ENCODE measurements around the gene PACS1. TPM values are rescaled to one million over a fixed set of nuclear protein-coding genes. Genes with fewer than 3 reads are reported as not detected.
A peak's percentile ranks its signal among the peaks of the same experiment; 100 is the strongest.
"Not testable (repeated sequence)": the region's sequence is repeated elsewhere in the genome, so short reads cannot be mapped to it uniquely, and the experiment has no call there.

Gene PACS1
- total and polyA plus RNA-seq, 4 experiments from 2014 or later, result 13.7 to 262 (median 177) TPM

DNA sequence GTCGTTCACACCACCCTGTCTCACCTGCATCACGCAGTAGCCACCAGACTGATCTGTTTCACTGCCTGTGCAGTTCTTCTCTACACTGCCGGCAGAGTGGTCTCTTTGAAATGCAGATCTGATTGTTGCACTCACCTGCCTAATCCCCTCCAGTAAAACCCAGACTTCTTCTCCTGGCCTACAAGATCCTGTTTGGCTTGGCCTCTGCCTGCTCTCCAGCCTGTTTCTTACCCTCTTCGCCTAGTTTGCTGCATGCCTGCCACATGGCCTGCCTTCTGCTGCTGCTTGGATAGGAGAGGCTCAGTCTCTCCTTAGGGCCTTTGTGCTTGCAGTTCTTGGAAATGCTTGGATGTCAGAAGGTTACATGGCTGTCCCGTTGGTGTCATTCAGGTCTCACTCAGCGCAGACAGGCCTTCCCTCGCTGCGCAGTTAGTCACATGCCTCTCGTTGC, 42.0 kb downstream of the PACS1 start:
- intact Hi-C loops (cut with micrococcal nuclease), result no loop called here
- Histone ChIP-seq H3K36me3 (ENCODE audit: insufficient read depth, low read length) (peaks cover 2% of the 10 kb centered on the region), H3K4me3 (ENCODE audit: low read length in 2 of 2) (no peak overlapping the region), H3K27me3 (ENCODE audit: insufficient read depth, low read length) (no peaks in the 10 kb centered on the region), H3K4me1 (ENCODE audit: insufficient read depth, low read length) (peaks cover 99% of the 10 kb centered on the region), H3K27ac (ENCODE audit: low read depth, low read length) (no peak overlapping the region), H3K9me3 (ENCODE audit: control insufficient read depth in 1 of 2, low read length in 2 of 2) (no peaks in the 10 kb centered on the region)
- H3K4me3 Mint-ChIP-seq, result peak overlapping the region in 7 of 8 donors; percentile 15 to 79 (median 43)
- ChIA-PET POLR2A (ENCODE audit: partially characterized antibody) (interaction anchor here (1.1 to 1.9 kb wide), 2 partner anchors 10 to 41 kb away, joined by 4 to 11 read pairs; partner anchors contain the start of gene PACS1), CTCF (ENCODE audit: partially characterized antibody) (interaction anchor here (1.2 to 1.4 kb wide), 2 partner anchors 14 to 43 kb away, joined by 3 to 4 read pairs; no protein-coding TSS in a partner anchor)
- no peaks in the 10 kb centered on the region for H3K9me3 Mint-ChIP-seq
- H3K4me1 Mint-ChIP-seq, result peaks cover 71 to 97% (median 80%) of the 10 kb centered on the region in 4 donors
- no peak for DNase-seq
- H3K27me3 Mint-ChIP-seq, result no peaks in the 10 kb centered on the region
- H3K27ac Mint-ChIP-seq, result peak overlapping the region; percentile 65 to 96 (median 90)
- H3K36me3 Mint-ChIP-seq, result peaks cover 13 to 20% of the 10 kb centered on the region in 2 donors

- peak overlapping the region; percentile 84 to 96 (median 90) for H3K27ac Mint-ChIP-seq
- Histone ChIP-seq H3K27ac (ENCODE audit: low read depth, low read length) (peak overlapping the region; percentile 49), H3K4me3 (ENCODE audit: low read length in 2 of 2) (no peak overlapping the region), H3K27me3 (ENCODE audit: insufficient read depth, low read length) (no peaks in the 10 kb centered on the region), H3K9me3 (ENCODE audit: control insufficient read depth in 1 of 2, low read length in 2 of 2) (no peaks in the 10 kb centered on the region), H3K4me1 (ENCODE audit: insufficient read depth, low read length) (peaks cover 99% of the 10 kb centered on the region), H3K36me3 (ENCODE audit: insufficient read depth, low read length) (no peaks in the 10 kb centered on the region)
- peak overlapping the region; percentile 48 to 85 (median 70) for H3K4me3 Mint-ChIP-seq
- H3K27me3 Mint-ChIP-seq, result no peaks in the 10 kb centered on the region
- intact Hi-C loops (cut with micrococcal nuclease), result no loop called here
- ChIA-PET POLR2A (ENCODE audit: partially characterized antibody) (interaction anchor here (7.9 to 10.3 kb wide), 3 partner anchors 12 to 43 kb away, joined by 90 to 185 read pairs (median 128); partner anchors contain the start of gene PACS1), CTCF (ENCODE audit: partially characterized antibody) (interaction anchor here (1.4 to 14.8 kb wide), 2 partner anchors 13 to 43 kb away, joined by 3 to 231 read pairs; partner anchors contain the start of gene PACS1)
- peaks cover 7 to 14% of the 10 kb centered on the region in 2 donors for H3K36me3 Mint-ChIP-seq
- no peaks in the 10 kb centered on the region for H3K9me3 Mint-ChIP-seq
- peaks cover 69 to 97% (median 79%) of the 10 kb centered on the region in 4 donors for H3K4me1 Mint-ChIP-seq
- DNase-seq, result no peak
Measured at GRCh38 chr11:66112601-66113499, 42.8 kb downstream of the PACS1 start.

GRCh38 chr11:66114957-66115356, 44.9 kb downstream of the PACS1 start:
- Histone ChIP-seq H3K4me3 (ENCODE audit: low read length in 2 of 2) (peak overlapping the region in 1 of 2 donors; percentile 44), H3K4me1 (ENCODE audit: insufficient read depth, low read length) (peaks cover 99% of the 10 kb centered on the region), H3K27ac (ENCODE audit: low read depth, low read length) (peak overlapping the region; percentile 51)
- peak overlapping the region; percentile 22 to 89 (median 78) for H3K4me3 Mint-ChIP-seq
- intact Hi-C loops (cut with micrococcal nuclease), result loop anchor here (1.0 to 5.0 kb wide), 3 partner anchors 11 to 33 kb away; no protein-coding TSS in a partner anchor
- H3K4me1 Mint-ChIP-seq, result peaks cover 65 to 97% (median 79%) of the 10 kb centered on the region in 4 donors
- not testable (repeated sequence) for H3K27me3 Mint-ChIP-seq; DNase-seq; H3K36me3 Mint-ChIP-seq; H3K27me3 ChIP-seq (ENCODE audit: insufficient read depth, low read length); H3K36me3 ChIP-seq (ENCODE audit: insufficient read depth, low read length); H3K9me3 ChIP-seq (ENCODE audit: control insufficient read depth in 1 of 2, low read length in 2 of 2); H3K9me3 Mint-ChIP-seq
- POLR2A ChIA-PET (ENCODE audit: partially characterized antibody), result interaction anchor here (0.7 to 10.3 kb wide), 9 partner anchors 7 to 112 kb away, joined by 3 to 185 read pairs (median 8); partner anchors contain the start of genes BANF1, PACS1 and SF3B2
- H3K27ac Mint-ChIP-seq, result peak overlapping the region; percentile 69 to 96 (median 86)
- CTCF ChIA-PET (ENCODE audit: partially characterized antibody), result interaction anchor here (1.2 to 14.8 kb wide), 7 partner anchors 12 to 45 kb away, joined by 5 to 231 read pairs (median 21); partner anchors contain the start of gene PACS1

DNA sequence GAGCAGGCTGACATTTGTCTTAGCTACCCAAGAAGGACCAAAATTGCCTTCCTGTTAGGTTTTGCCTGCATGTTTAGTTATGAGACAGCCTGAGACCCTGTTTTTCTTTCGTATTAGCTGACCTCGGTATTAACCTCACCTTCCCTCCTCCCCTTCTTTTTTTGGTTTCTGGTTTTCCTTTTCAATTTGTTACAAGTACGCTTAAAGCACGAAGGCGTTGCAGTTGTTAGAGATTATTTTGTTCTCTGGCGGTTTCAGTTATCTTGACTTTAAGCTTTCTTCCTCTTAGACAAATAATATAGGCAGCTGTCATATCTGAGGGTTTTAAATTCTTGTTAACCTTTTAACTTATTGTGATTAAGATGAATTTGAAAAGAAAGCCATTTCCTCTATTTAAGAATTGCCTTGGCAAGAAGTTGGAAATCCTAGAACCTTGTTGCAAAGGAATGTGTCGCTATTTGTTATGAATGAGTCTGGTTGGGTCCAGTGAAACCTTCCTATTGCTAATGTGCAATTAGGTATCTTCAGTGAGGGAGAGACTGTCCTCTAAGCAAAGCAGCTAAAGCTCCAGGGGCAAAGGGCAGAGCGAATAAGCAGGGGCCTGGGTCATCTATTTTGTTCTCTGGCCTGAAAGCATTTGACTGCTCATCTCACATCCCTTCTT, 45.7 kb downstream of the PACS1 start:
- peak overlapping the region; percentile 51 for H3K27ac ChIP-seq (ENCODE audit: low read depth, low read length)

DNA sequence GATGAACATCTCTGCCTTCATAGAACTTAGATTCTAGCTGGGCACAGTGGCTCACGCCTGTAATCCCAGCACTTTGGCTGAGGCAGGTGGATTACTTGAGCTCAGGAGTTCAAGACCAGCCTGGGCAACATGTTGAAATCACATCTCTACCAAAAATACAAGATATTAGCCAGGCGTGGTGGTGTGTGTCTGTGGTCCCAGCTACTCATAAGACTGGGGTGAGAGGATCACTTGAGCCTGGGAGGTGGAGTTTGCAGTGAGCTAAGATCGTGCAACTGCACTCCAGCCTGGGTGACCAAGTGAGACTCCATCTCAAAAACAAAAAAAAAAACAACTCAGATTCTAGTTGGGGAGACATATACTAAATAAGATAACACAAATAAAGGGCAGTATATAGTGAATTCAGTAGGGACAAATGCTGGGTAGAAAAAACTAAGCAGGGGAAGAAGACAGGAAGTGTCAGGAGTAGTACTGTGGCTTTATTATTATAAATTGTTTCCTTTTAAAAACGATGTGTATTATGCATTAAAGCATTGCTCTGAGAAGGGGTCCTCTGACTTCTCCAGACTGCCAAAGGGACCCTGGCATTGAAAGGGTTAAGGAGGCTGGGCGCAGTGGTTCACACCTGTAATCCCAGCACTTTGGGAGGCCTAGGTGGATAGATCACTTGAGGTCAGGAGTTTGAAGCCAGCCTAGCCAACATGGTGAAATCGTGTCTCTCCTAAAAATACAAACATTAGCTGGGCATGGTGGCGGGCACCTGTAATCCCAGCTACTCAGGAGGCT, 46.7 kb downstream of the PACS1 start:
- peak overlapping the region; percentile 51 for H3K27ac ChIP-seq (ENCODE audit: low read depth, low read length)
- Mint-ChIP-seq H3K4me3 (peak overlapping the region; percentile 22 to 89 (median 78)), H3K4me1 (peaks cover 69 to 100% (median 85%) of the 10 kb centered on the region in 4 donors), H3K27me3 (no peaks in the 10 kb centered on the region), H3K27ac (peak overlapping the region; percentile 38 to 96 (median 86)), H3K9me3 (no peaks in the 10 kb centered on the region), H3K36me3 (peaks cover 2 to 4% of the 10 kb centered on the region in 2 donors)
- no peaks in the 10 kb centered on the region for H3K36me3 ChIP-seq (ENCODE audit: insufficient read depth, low read length)
- ChIA-PET POLR2A (ENCODE audit: partially characterized antibody) (interaction anchor here (0.8 to 10.3 kb wide), 10 partner anchors 9 to 478 kb away, joined by 3 to 185 read pairs (median 6); partner anchors contain the start of genes BRMS1, CCDC85B, PACS1 and SF3B2), CTCF (ENCODE audit: partially characterized antibody) (interaction anchor here (0.7 to 14.8 kb wide), 12 partner anchors 9 to 59 kb away, joined by 3 to 231 read pairs (median 8); partner anchors contain the start of gene PACS1)
- no peak for DNase-seq
- H3K4me1 ChIP-seq (ENCODE audit: insufficient read depth, low read length), result peaks cover 100% of the 10 kb centered on the region
- intact Hi-C loops (cut with micrococcal nuclease), result loop anchor here (5.0 kb wide), 1 partner anchor 34 kb away; no protein-coding TSS in a partner anchor
- peak overlapping the region; percentile 5 to 44 for H3K4me3 ChIP-seq (ENCODE audit: low read length in 2 of 2)
- H3K27me3 ChIP-seq (ENCODE audit: insufficient read depth, low read length), result no peaks in the 10 kb centered on the region
- H3K9me3 ChIP-seq (ENCODE audit: control insufficient read depth in 1 of 2, low read length in 2 of 2), result no peaks in the 10 kb centered on the region

More for the DNA sequence above, 45.7 kb downstream of the PACS1 start:
- CTCF ChIA-PET (ENCODE audit: partially characterized antibody), result interaction anchor here (0.8 to 14.8 kb wide), 12 partner anchors 8 to 58 kb away, joined by 3 to 231 read pairs (median 8); partner anchors contain the start of gene PACS1
- Mint-ChIP-seq H3K4me1 (peaks cover 67 to 100% (median 82%) of the 10 kb centered on the region in 4 donors), H3K27ac (peak overlapping the region; percentile 38 to 96 (median 86)), H3K36me3 (peaks cover 0 to 7% of the 10 kb centered on the region in 2 donors), H3K27me3 (no peaks in the 10 kb centered on the region), H3K4me3 (peak overlapping the region; percentile 22 to 89 (median 78)), H3K9me3 (no peaks in the 10 kb centered on the region)
- POLR2A ChIA-PET (ENCODE audit: partially characterized antibody), result interaction anchor here (0.5 to 10.3 kb wide), 17 partner anchors 8 to 477 kb away, joined by 3 to 185 read pairs (median 4); partner anchors contain the start of genes BANF1, BRMS1, CCDC85B and PACS1
- H3K36me3 ChIP-seq (ENCODE audit: insufficient read depth, low read length), result no peaks in the 10 kb centered on the region
- no peaks in the 10 kb centered on the region for H3K27me3 ChIP-seq (ENCODE audit: insufficient read depth, low read length)
- H3K9me3 ChIP-seq (ENCODE audit: control insufficient read depth in 1 of 2, low read length in 2 of 2), result no peaks in the 10 kb centered on the region
- intact Hi-C loops (cut with micrococcal nuclease), result loop anchor here (1.0 to 5.0 kb wide), 3 partner anchors 11 to 33 kb away; no protein-coding TSS in a partner anchor
- DNase-seq, result peak; percentile 54 to 79 (median 74)
- H3K4me1 ChIP-seq (ENCODE audit: insufficient read depth, low read length), result peaks cover 100% of the 10 kb centered on the region
- H3K4me3 ChIP-seq (ENCODE audit: low read length in 2 of 2), result peak overlapping the region; percentile 5 to 44

DNA sequence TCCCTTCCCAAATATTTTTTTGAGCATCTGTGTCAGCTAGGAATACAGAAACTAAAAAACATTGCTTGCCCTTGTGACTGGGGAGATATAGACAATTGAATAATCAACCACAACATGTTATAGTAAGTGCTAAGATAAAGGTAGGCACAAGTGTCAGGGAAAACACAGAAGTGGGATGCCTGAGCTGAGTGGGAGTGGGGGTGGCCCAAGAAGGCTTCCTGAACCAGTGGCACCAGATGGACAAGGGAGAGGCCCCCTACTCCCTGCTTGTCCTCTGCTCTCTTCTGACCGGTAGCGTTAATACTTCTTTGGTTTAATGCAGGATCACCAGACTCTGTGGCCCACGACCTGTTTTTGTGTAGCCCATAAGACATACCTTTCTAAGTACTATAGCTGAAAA, 48.8 kb downstream of the PACS1 start:
- ChIA-PET CTCF (ENCODE audit: partially characterized antibody) (interaction anchor here (0.6 to 14.8 kb wide), 11 partner anchors 8 to 1554 kb away, joined by 3 to 231 read pairs (median 3); partner anchors contain the start of gene PACS1), POLR2A (ENCODE audit: partially characterized antibody) (interaction anchor here (0.7 to 10.3 kb wide), 6 partner anchors 8 to 49 kb away, joined by 3 to 185 read pairs (median 48); partner anchors contain the start of gene PACS1)
- intact Hi-C loops (cut with micrococcal nuclease), result loop anchor here (5.0 kb wide), 1 partner anchor 37 kb away; no protein-coding TSS in a partner anchor
- DNase-seq, result no peak
- Mint-ChIP-seq H3K27me3 (no peaks in the 10 kb centered on the region), H3K27ac (peak overlapping the region; percentile 73 to 85 (median 82)), H3K4me3 (peak overlapping the region in 6 of 8 donors; percentile 13 to 80 (median 48)), H3K36me3 (peaks cover 0 to 6% of the 10 kb centered on the region in 2 donors), H3K4me1 (peaks cover 62 to 94% (median 78%) of the 10 kb centered on the region in 4 donors), H3K9me3 (no peaks in the 10 kb centered on the region)
- Histone ChIP-seq H3K27ac (ENCODE audit: low read depth, low read length) (no peak overlapping the region), H3K36me3 (ENCODE audit: insufficient read depth, low read length) (no peaks in the 10 kb centered on the region), H3K4me1 (ENCODE audit: insufficient read depth, low read length) (peaks cover 90% of the 10 kb centered on the region), H3K27me3 (ENCODE audit: insufficient read depth, low read length) (no peaks in the 10 kb centered on the region), H3K4me3 (ENCODE audit: low read length in 2 of 2) (no peak overlapping the region), H3K9me3 (ENCODE audit: control insufficient read depth in 1 of 2, low read length in 2 of 2) (no peaks in the 10 kb centered on the region)

Measured in CD4-positive, alpha-beta memory T cell (primary cell).